IMR-90 (cell line): ENCODE measurements around the gene CMC1.

Source experiments
- FOS ChIP-seq: fragments of 150-350 bp; IDR thresholded peaks from 2 replicates; pipeline ENCODE4 v1.6.1; 2016; ENCODE audit warnings: low read depth, low read length
- MAFK ChIP-seq: IDR thresholded peaks from 2 replicates; pipeline ENCODE4 v1.6.1; 2012; ENCODE audit warnings: low read depth, low read length, improper control_type of control experiment
- SMC3 ChIP-seq: fragments of 150-350 bp; IDR thresholded peaks from 2 replicates; pipeline ENCODE4 v1.6.1; 2016; ENCODE audit warnings: low read depth, mild to moderate bottlenecking, antibody characterized with exemption, low read length, moderate library complexity
- TF ChIP-seq, protein P1 (sequence below): conservative IDR thresholded peaks from 2 replicates; pipeline ENCODE4 v1.5.1; 2012; ENCODE audit warnings: mild to moderate bottlenecking, low read depth, low read length, improper control_type of control experiment

DNA sequence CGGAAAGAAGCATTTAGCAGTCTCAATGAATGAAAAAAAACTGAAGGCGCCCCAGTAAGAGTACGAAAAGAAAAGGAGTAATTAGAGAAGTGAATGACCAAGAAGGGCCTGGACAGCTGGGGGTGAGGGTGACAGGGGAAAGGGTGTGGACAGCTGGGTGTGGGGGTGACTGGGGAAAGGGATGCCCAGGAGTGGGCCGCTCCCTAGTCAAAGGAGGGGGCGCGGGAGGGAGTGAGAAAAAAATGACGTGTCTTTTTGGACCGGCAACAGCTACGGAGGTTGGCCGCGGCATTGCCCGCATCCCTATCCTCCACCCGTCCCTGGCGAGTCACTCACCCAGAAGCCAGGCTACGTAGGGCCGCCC, 106.8 kb downstream of the CMC1 start:
- TF ChIP-seq, protein P1, sequence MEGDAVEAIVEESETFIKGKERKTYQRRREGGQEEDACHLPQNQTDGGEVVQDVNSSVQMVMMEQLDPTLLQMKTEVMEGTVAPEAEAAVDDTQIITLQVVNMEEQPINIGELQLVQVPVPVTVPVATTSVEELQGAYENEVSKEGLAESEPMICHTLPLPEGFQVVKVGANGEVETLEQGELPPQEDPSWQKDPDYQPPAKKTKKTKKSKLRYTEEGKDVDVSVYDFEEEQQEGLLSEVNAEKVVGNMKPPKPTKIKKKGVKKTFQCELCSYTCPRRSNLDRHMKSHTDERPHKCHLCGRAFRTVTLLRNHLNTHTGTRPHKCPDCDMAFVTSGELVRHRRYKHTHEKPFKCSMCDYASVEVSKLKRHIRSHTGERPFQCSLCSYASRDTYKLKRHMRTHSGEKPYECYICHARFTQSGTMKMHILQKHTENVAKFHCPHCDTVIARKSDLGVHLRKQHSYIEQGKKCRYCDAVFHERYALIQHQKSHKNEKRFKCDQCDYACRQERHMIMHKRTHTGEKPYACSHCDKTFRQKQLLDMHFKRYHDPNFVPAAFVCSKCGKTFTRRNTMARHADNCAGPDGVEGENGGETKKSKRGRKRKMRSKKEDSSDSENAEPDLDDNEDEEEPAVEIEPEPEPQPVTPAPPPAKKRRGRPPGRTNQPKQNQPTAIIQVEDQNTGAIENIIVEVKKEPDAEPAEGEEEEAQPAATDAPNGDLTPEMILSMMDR: no peak
- TF ChIP-seq SMC3 (no peak), FOS (no peak), MAFK (no peak)
